ENCODE data around the gene PFN1. TPM values are rescaled to one million over a fixed set of nuclear protein-coding genes. Genes with fewer than 3 reads are reported as not detected.
A peak's percentile ranks its signal among the peaks of the same experiment; 100 is the strongest.

The PFN1 gene
- total and polyA plus RNA-seq, 2 experiments from 2014 or later, result 886 to 2,247 TPM

- no peak overlapping the region for H2AFZ ChIP-seq
- in situ Hi-C loops (cut with MboI), result no loop called here
- no peak for TF ChIP-seq EZH2phosphoT487 (IDR thresholded peaks at IDR 0.05; ENCODE audit: insufficient read depth, low read depth)
- no peak for TF ChIP-seq EZH2 (IDR thresholded peaks at IDR 0.05; ENCODE audit: insufficient read depth, poor library complexity, severe bottlenecking)
- peak; percentile 65 for DNase-seq
- H3K9me2 ChIP-seq (ENCODE audit: insufficient read depth), result no peaks in the 10 kb centered on the region
- H3K4me2 ChIP-seq (ENCODE audit: unreplicated experiment), result peak overlapping the region; percentile 87
- H3K4me1 ChIP-seq (ENCODE audit: insufficient read depth), result peaks cover 24% of the 10 kb centered on the region
- H3K9ac ChIP-seq, result peak overlapping the region; percentile 91
- no peaks in the 10 kb centered on the region for H3K9me3 ChIP-seq (ENCODE audit: low read depth)
- H3F3A ChIP-seq (ENCODE audit: insufficient read depth), result peaks cover 45% of the 10 kb centered on the region
- H3K27ac ChIP-seq, result peak overlapping the region; percentile 96
- H4K20me1 ChIP-seq (ENCODE audit: insufficient read depth), result no peaks in the 10 kb centered on the region
- no peak overlapping the region; the same call in 1 of the 2 replicates for H3K4me3 ChIP-seq
- H3K27me3 ChIP-seq (replicated peaks; ENCODE audit: insufficient read depth), result no peaks in the 10 kb centered on the region
- no peaks in the 10 kb centered on the region; the same call in 1 of the 2 replicates for H3K36me3 ChIP-seq (ENCODE audit: low read depth)
- H3K79me2 ChIP-seq (ENCODE audit: insufficient read depth), result peaks cover 15% of the 10 kb centered on the region
- 81 to 82% methylated on average over 16 of the region's 16 CpGs for WGBS, 2 experiments (ENCODE audit: low coverage in 1 of 2, low lambda C conversion rate in 2 of 2, missing lambda C conversion rate in 2 of 2)
These were observed 21.3 kb upstream of the PFN1 start for GRCh38 chr17:4969551-4970173.

- H3K4me1 ChIP-seq (ENCODE audit: insufficient read depth), result peaks cover 24% of the 10 kb centered on the region
- H3K36me3 ChIP-seq (ENCODE audit: low read depth), result no peaks in the 10 kb centered on the region
- H3K9me3 ChIP-seq (ENCODE audit: low read depth), result no peaks in the 10 kb centered on the region
- TF ChIP-seq EZH2 (IDR thresholded peaks at IDR 0.05; ENCODE audit: insufficient read depth, poor library complexity, severe bottlenecking) (no peak), EZH2phosphoT487 (IDR thresholded peaks at IDR 0.05; ENCODE audit: insufficient read depth, low read depth) (no peak)
- H2AFZ ChIP-seq, result no peak overlapping the region
- no peaks in the 10 kb centered on the region for H3K9me2 ChIP-seq (ENCODE audit: insufficient read depth)
- WGBS, 2 experiments (ENCODE audit: low coverage in 1 of 2, low lambda C conversion rate in 2 of 2, missing lambda C conversion rate in 2 of 2), result 79 to 81% methylated on average over 11 to 15 of the region's 15 CpGs
- H3K27ac ChIP-seq, result peak overlapping the region; percentile 96
- H3K27me3 ChIP-seq (replicated peaks; ENCODE audit: insufficient read depth), result no peaks in the 10 kb centered on the region
- peak overlapping the region; percentile 85 for H3K4me3 ChIP-seq
- in situ Hi-C loops (cut with MboI), result no loop called here
- peaks cover 19% of the 10 kb centered on the region for H3K79me2 ChIP-seq (ENCODE audit: insufficient read depth)
- H3K4me2 ChIP-seq (ENCODE audit: unreplicated experiment), result peak overlapping the region; percentile 87
- peak overlapping the region; percentile 91 for H3K9ac ChIP-seq
- peaks cover 45% of the 10 kb centered on the region for H3F3A ChIP-seq (ENCODE audit: insufficient read depth)
- no peaks in the 10 kb centered on the region for H4K20me1 ChIP-seq (ENCODE audit: insufficient read depth)
- DNase-seq, result peak; percentile 93
These were observed 20.8 kb upstream of the PFN1 start for GRCh38 chr17:4969047-4969550.

DNA sequence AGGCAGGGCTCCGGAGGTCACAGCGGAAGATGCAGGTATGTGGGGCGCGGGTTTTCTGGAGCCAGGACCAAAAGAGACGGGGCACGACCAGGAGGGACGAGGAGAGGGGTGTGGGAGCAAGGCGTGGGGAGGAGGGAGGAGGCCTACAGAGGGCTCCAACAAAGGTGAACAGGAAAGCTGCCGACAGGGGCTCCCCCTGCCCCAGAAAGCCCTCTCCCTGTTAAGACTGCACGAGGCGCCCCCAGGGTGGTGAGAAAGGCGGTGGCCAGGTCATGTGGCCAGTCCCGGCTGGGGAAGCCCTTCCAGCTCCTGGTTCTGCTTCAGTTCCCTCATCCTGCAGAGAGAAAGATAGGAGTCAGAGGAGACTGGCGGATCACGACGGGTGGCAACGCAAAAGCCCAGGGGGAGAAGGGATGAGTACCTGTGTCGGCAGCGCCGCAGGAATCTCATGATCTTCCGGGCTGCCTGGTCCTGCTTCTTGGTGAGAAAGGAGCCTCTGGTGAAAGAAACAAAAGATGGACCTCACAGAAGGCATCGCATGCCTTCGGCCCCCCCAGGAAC lies 20.2 kb upstream of the PFN1 start:
- H3K27ac ChIP-seq, result peak overlapping the region; percentile 96
- H3K9me2 ChIP-seq (ENCODE audit: insufficient read depth), result no peaks in the 10 kb centered on the region
- H3K4me3 ChIP-seq, result peak overlapping the region; percentile 85
- peaks cover 45% of the 10 kb centered on the region for H3F3A ChIP-seq (ENCODE audit: insufficient read depth)
- H3K27me3 ChIP-seq (replicated peaks; ENCODE audit: insufficient read depth), result no peaks in the 10 kb centered on the region
- DNase-seq, result peak; percentile 37
- peak overlapping the region; percentile 87 for H3K4me2 ChIP-seq (ENCODE audit: unreplicated experiment)
- H3K9ac ChIP-seq, result peak overlapping the region; percentile 91
- 46 to 52% methylated on average over 21 to 23 of the region's 23 CpGs for WGBS, 2 experiments (ENCODE audit: low coverage in 1 of 2, low lambda C conversion rate in 2 of 2, missing lambda C conversion rate in 2 of 2)
- H2AFZ ChIP-seq, result 0 out of 2 replicates have a peak overlapping the region, but pooled peaks have one; percentile 43
- no peaks in the 10 kb centered on the region for H3K36me3 ChIP-seq (ENCODE audit: low read depth)
- in situ Hi-C loops (cut with MboI), result no loop called here
- H3K9me3 ChIP-seq (ENCODE audit: low read depth), result no peaks in the 10 kb centered on the region
- TF ChIP-seq EZH2 (IDR thresholded peaks at IDR 0.05; ENCODE audit: insufficient read depth, poor library complexity, severe bottlenecking), result no peak
- TF ChIP-seq EZH2phosphoT487 (IDR thresholded peaks at IDR 0.05; ENCODE audit: insufficient read depth, low read depth), result no peak
- H3K79me2 ChIP-seq (ENCODE audit: insufficient read depth), result peaks cover 24% of the 10 kb centered on the region
- no peaks in the 10 kb centered on the region for H4K20me1 ChIP-seq (ENCODE audit: insufficient read depth)
- peaks cover 24% of the 10 kb centered on the region for H3K4me1 ChIP-seq (ENCODE audit: insufficient read depth)

DNA sequence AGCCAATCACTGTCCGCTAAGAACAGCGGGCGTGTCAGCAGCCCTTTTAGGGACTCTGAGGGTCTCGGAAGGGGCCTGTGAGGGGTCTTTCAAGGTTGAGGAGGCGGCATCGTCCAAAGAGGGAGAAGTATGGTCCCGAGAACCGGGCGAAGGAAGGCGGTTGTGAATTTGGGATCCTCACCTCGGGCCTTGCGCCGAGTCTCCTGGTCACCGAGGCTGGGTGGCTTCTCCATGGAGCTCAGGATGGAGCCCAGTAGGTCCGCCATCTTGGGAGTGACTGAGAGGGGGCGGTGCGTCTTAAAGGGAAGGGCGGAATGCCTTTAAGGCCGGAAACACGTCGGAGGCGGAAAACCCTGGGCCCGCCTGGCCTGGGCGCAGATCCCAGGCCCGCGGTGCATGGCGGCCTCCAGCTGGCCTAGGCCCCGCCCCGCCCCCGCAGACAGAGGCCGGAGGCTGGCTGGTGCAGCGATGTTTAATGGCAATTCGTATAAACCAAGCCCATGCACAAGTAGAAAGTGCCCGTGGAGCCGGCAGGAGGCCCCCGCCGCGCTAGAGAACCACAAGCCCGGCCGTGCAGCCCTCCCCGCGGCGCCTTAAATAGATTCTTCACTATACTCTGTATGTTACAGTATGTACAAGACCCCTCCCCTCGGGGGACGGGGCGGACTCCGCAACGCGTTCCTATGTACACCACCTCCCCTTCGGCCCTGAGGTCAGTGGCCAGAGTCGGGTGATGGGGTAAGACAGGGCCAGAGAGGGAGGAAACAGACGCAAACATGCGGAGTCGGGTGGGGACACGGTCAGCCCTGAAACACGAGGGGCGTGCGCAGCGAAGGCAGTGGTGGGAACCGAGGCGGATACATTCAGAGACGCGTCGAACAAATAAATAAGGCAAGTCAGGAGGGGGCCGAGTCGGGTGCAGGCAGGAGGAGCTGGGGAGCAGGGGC lies 19.5 kb upstream of the PFN1 start, which contains the start of gene SPAG7:
SPAG7 (minus strand) TSS at position 279 of the 947 bp plus-strand sequence; CDS start at position 266, 13 bp downstream.
- in situ Hi-C loops (cut with MboI), result no loop called here
- peaks cover 45% of the 10 kb centered on the region for H3F3A ChIP-seq (ENCODE audit: insufficient read depth)

More for the DNA sequence above, 19.5 kb upstream of the PFN1 start, which contains the start of gene SPAG7:
- Histone ChIP-seq H3K27me3 (replicated peaks; ENCODE audit: insufficient read depth) (no peaks in the 10 kb centered on the region), H3K9me2 (ENCODE audit: insufficient read depth) (no peaks in the 10 kb centered on the region), H3K4me3 (peak within 1 kb of the TSS; percentile 85), H4K20me1 (ENCODE audit: insufficient read depth) (no peaks in the 10 kb centered on the region), H3K4me1 (ENCODE audit: insufficient read depth) (peaks cover 24% of the 10 kb centered on the region), H3K4me2 (ENCODE audit: unreplicated experiment) (peak within 1 kb of the TSS; percentile 96), H3K36me3 (ENCODE audit: low read depth) (no peaks in the 10 kb centered on the region), H3K9me3 (ENCODE audit: low read depth) (no peaks in the 10 kb centered on the region), H3K27ac (peak within 1 kb of the TSS; percentile 96), H3K9ac (peak within 1 kb of the TSS; percentile 91), H2AFZ (peak within 1 kb of the TSS; percentile 55), H3K79me2 (ENCODE audit: insufficient read depth) (peaks cover 24% of the 10 kb centered on the region)
- peak; percentile 97 for DNase-seq
- TF ChIP-seq EZH2 (IDR thresholded peaks at IDR 0.05; ENCODE audit: insufficient read depth, poor library complexity, severe bottlenecking), result no peak
- no peak for TF ChIP-seq EZH2phosphoT487 (IDR thresholded peaks at IDR 0.05; ENCODE audit: insufficient read depth, low read depth)
- WGBS, 2 experiments (ENCODE audit: low coverage in 1 of 2, low lambda C conversion rate in 2 of 2, missing lambda C conversion rate in 2 of 2), result 3 to 4% methylated on average over 62 to 66 of the region's 66 CpGs
